SK-N-SH (cell line): ENCODE measurements around the gene PDE4B. TPM values are rescaled to one million over a fixed set of nuclear protein-coding genes. Genes with fewer than 3 reads are reported as not detected.
A peak's percentile ranks its signal among the peaks of the same experiment; 100 is the strongest.

Experiments
- CTCF ChIA-PET: fragments of 300-600, 350-600 bp; formaldehyde crosslinking; extraction: SDS; loops from one replicate; lab custom pipeline; 2021; lab: Yijun Ruan, JAX
- POLR2A ChIA-PET: fragments of 350-600 bp; sonication (Branson Sonifier 250); formaldehyde crosslinking; extraction: SDS; loops from one replicate; lab custom pipeline; 2020; ENCODE audit warnings: antibody characterized with exemption, inconsistent platforms; lab: Yijun Ruan, JAX
- DNase-seq: peaks from one replicate; pipeline ENCODE4 v3.0.0; 2012
- H2AFZ ChIP-seq: fragments of 200-600 bp; sonication (generic); 2 replicates; pipeline ENCODE4 v1.8.1; 2016; ENCODE audit warnings: antibody characterized with exemption, mild to moderate bottlenecking, low read depth
- H3F3A ChIP-seq: fragments of 200-600 bp; sonication (generic); replicated peaks from 2 replicates; pipeline ENCODE3; 2016; ENCODE audit warnings: antibody characterized with exemption, mild to moderate bottlenecking; ENCODE audit not compliant: insufficient read depth
- H3K27ac ChIP-seq, 2 experiments: fragments of 200-500 bp in 1 of 2; fragments of 200-600 bp in 1 of 2; sonication (Bioruptor generic) in 1 of 2; sonication (generic), shearing (Covaris generic) in 1 of 2; 2 replicates each; pipeline versions ENCODE4 v1.5.1 to v1.6.1; 2014 to 2016; ENCODE audit warnings: low read depth in 2 of 2, inconsistent platforms in 1 of 2, low read length in 1 of 2, mild to moderate bottlenecking in 1 of 2, mixed read lengths in 1 of 2
- H3K27me3 ChIP-seq: fragments of 200-600 bp; sonication (generic), shearing (Covaris generic); 2 replicates; pipeline ENCODE4 v1.6.1; 2016; ENCODE audit warnings: mixed run types; ENCODE audit not compliant: insufficient read depth
- H3K36me3 ChIP-seq, 2 experiments: fragments of 200-500 bp in 1 of 2; fragments of 200-600 bp in 1 of 2; sonication (Bioruptor generic) in 1 of 2; sonication (generic) in 1 of 2; replicated peaks in 1 of 2; 2 replicates each; pipeline versions ENCODE3 to v1.5.1; 2014 to 2016; ENCODE audit warnings: low read length in 1 of 2, mild to moderate bottlenecking in 1 of 2; ENCODE audit not compliant: insufficient read depth in 2 of 2, control insufficient read depth in 1 of 2
- H3K4me1 ChIP-seq, 2 experiments: fragments of 200-500 bp in 1 of 2; fragments of 200-600 bp in 1 of 2; sonication (Bioruptor generic) in 1 of 2; sonication (generic), shearing (Covaris generic) in 1 of 2; 2 replicates each; pipeline versions ENCODE4 v1.5.1 to v1.6.1; 2014 to 2016; ENCODE audit warnings: low read depth in 1 of 2, low read length in 1 of 2, mixed run types in 1 of 2; ENCODE audit not compliant: insufficient read depth in 2 of 2, control insufficient read depth in 1 of 2
- H3K4me2 ChIP-seq: fragments of 200-600 bp; sonication (generic), shearing (Covaris generic); 2 replicates; pipeline ENCODE4 v1.6.1; 2017; ENCODE audit warnings: mixed run types
- H3K4me3 ChIP-seq, 2 experiments: fragments of 200-500 bp in 1 of 2; fragments of 200-600 bp in 1 of 2; sonication (Bioruptor generic) in 1 of 2; sonication (generic), shearing (Covaris generic) in 1 of 2; 2 replicates each; pipeline versions ENCODE4 v1.5.1 to v1.8.1; 2014 to 2016; ENCODE audit warnings: low read depth in 2 of 2, inconsistent platforms in 1 of 2, low read length in 1 of 2, mild to moderate bottlenecking in 1 of 2, mixed read lengths in 1 of 2, moderate library complexity in 1 of 2
- H3K79me2 ChIP-seq: fragments of 200-600 bp; sonication (generic); 2 replicates; pipeline ENCODE4 v1.8.1; 2017; ENCODE audit warnings: mild to moderate bottlenecking; ENCODE audit not compliant: insufficient read depth
- H3K9ac ChIP-seq: fragments of 200-600 bp; sonication (generic); 2 replicates; pipeline ENCODE4 v1.6.1; 2017; ENCODE audit warnings: mixed run types
- H3K9me2 ChIP-seq: fragments of 200-600 bp; sonication (generic); 2 replicates; pipeline ENCODE4 v1.6.1; 2017; ENCODE audit warnings: mixed run types
- H3K9me3 ChIP-seq: fragments of 200-600 bp; sonication (generic); 2 replicates; pipeline ENCODE4 v1.6.1; 2017; ENCODE audit warnings: mixed run types, mild to moderate bottlenecking, moderate library complexity
- H4K20me1 ChIP-seq: fragments of 200-600 bp; sonication (generic); 2 replicates; pipeline ENCODE4 v1.6.1; 2017; ENCODE audit warnings: mild to moderate bottlenecking, mixed run types; ENCODE audit not compliant: insufficient read depth
- CHD2 ChIP-seq: fragments of 150-350 bp; IDR thresholded peaks from 2 replicates; pipeline ENCODE4 v1.6.1; 2018; ENCODE audit warnings: low read length; ENCODE audit not compliant: partially characterized antibody
- FOSL2 ChIP-seq: IDR thresholded peaks from 2 replicates; pipeline ENCODE4 v1.4.0; 2012; ENCODE audit warnings: low read depth, mild to moderate bottlenecking, moderate library complexity, borderline replicate concordance
- FOXJ3 ChIP-seq: sonication (generic); formaldehyde crosslinking; IDR thresholded peaks from 2 replicates; pipeline ENCODE4 v1.5.1; 2020; ENCODE audit warnings: mild to moderate bottlenecking, missing genetic modification reagents
- GABPA ChIP-seq: IDR thresholded peaks from 2 replicates; pipeline ENCODE4 v1.4.0; 2012; ENCODE audit warnings: low read depth, mild to moderate bottlenecking
- GATA2 ChIP-seq: sonication (generic); formaldehyde crosslinking; IDR thresholded peaks from 2 replicates; pipeline ENCODE4 v1.5.0; 2020; ENCODE audit warnings: mild to moderate bottlenecking, missing genetic modification reagents
- JUND ChIP-seq: IDR thresholded peaks from 2 replicates; pipeline ENCODE4 v1.4.0; 2012
- MXI1 ChIP-seq: IDR thresholded peaks from 2 replicates; pipeline ENCODE4 v1.6.1; 2012; ENCODE audit warnings: mild to moderate bottlenecking, low read depth, low read length, improper control_type of control experiment
- NFIC ChIP-seq: IDR thresholded peaks from 2 replicates; pipeline ENCODE4 v1.4.0; 2012; ENCODE audit warnings: borderline replicate concordance
- RFX5 ChIP-seq: IDR thresholded peaks from 2 replicates; pipeline ENCODE4 v1.6.1; 2012; ENCODE audit warnings: mild to moderate bottlenecking, improper control_type of control experiment, low read length
- RXRA ChIP-seq: IDR thresholded peaks from 2 replicates; pipeline ENCODE4 v1.4.0; 2012; ENCODE audit warnings: low read depth, mild to moderate bottlenecking, borderline replicate concordance
- SIN3A ChIP-seq: IDR thresholded peaks from 2 replicates; pipeline ENCODE4 v1.6.1; 2012; ENCODE audit warnings: low read depth, mild to moderate bottlenecking, low read length, moderate library complexity, borderline replicate concordance
- SMC3 ChIP-seq: IDR thresholded peaks from 2 replicates; pipeline ENCODE4 v1.6.1; 2012; ENCODE audit warnings: low read depth, low read length, improper control_type of control experiment
- WGBS: methylation state at CpG from one replicate; pipeline ENCODE4 v1.1.6; 2017; ENCODE audit warnings: low lambda C conversion rate; 5-methylcytosine and 5-hydroxymethylcytosine counted together
- polyA plus RNA-seq, 3 experiments: library from polyadenylated mRNA; depleted of rRNA; stranded (reverse); fragments of >200 nt; gene quantifications; 2 replicates each; pipeline ENCODE4 v1.2.3, GENCODE V29; 2012
- TF ChIP-seq, protein P1 (sequence below): fragments of 150-350 bp; IDR thresholded peaks from 2 replicates; pipeline ENCODE4 v1.6.1; 2017; ENCODE audit warnings: antibody characterized with exemption, low read length, low read depth, borderline replicate concordance
- TF ChIP-seq, protein P2 (sequence below): IDR thresholded peaks from 2 replicates; pipeline ENCODE4 v1.6.1; 2012; ENCODE audit warnings: mild to moderate bottlenecking, low read depth, low read length, moderate library complexity
- TF ChIP-seq, protein P3 (sequence below): IDR thresholded peaks from 2 replicates; pipeline ENCODE4 v1.4.0; 2012; ENCODE audit warnings: low read depth, borderline replicate concordance

The PDE4B gene
- polyA plus RNA-seq, 1 of the 3 experiments (the other 2 are of a cell fraction), result 1.9 TPM

DNA sequence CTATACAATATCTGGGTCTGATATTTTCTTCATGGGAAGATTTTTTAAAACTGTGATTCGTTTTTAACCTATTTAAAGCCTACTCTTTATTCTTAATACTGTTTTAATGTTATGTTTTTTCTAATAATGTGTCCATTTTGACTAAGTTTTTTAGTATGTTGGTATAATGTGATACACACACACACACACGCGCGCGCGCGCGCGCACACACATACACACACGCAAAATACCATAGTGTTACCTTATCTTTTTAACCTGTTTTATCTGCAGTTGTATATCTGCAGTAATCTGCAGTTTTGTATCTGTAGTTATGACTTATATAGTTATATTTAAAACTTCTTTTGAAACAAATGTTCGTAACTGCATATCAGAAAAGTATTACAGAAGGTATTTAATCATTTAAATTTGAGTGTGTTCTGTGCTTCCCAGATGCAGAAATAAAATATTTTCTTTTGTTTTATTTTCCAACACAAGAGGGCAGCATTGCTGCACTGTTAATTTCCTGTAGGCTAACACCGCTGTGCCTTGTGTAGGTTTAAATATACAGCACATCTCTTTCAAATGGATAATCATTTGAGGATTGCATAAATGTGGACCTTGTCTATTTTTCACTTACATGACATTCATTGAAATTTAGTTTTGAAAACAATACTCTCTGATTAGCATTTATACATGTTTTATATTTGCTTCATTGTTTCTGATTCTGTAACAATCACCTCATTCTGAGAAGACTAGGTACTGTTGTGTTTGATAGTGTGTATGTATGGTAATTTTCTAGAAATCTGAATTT is 166.1 kb downstream of the PDE4B start (continued):
- peak; percentile 91 for TF ChIP-seq SMC3

DNA sequence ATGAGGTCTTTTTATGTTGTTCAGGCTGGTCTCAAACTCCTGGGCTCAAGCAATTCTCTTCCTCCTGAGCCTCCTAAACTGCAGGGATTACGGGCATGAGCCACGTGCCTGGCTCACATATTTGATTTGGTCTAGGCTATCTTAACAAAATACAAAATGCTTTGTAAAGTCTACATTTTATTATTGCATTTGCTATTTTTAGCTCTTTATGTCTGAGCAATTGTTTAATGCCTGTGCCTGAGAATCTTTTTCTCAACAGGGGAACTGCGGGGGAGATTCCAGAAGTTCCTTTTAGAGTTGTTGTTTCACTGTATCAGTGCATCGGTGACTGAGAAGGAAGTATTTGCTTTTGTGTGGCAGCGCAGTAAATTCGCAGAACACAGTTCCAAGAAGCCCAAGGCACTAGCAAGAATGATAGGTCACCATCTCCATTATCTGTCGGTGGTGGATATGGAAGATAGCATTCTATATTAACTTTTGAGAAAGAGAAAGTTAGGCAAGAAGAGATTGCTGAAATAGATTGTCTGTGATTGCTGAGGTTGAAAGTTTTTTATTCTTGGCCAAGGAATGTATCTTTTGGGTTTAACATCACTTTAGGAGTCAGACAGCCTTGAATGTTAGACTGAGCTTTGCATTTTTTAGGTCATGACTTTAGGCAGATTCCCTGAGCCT is 167.3 kb downstream of the PDE4B start:
- Histone ChIP-seq H3K27ac (peak overlapping the region; percentile 10 to 16; a peak in 2 of 4 replicates), H3K4me1 (peaks cover 0 to 8% of the 10 kb centered on the region in 2 experiments; a peak in 2 of 4 replicates), H3F3A (peaks cover 5% of the 10 kb centered on the region), H3K9me3 (no peaks in the 10 kb centered on the region), H3K79me2 (no peaks in the 10 kb centered on the region), H3K9ac (no peak overlapping the region), H2AFZ (no peak overlapping the region), H3K36me3 (no peaks in the 10 kb centered on the region), H3K27me3 (no peaks in the 10 kb centered on the region), H3K4me2 (no peak overlapping the region), H3K4me3 (no peak overlapping the region), H4K20me1 (no peaks in the 10 kb centered on the region), H3K9me2 (no peaks in the 10 kb centered on the region)
- TF ChIP-seq, protein P1, sequence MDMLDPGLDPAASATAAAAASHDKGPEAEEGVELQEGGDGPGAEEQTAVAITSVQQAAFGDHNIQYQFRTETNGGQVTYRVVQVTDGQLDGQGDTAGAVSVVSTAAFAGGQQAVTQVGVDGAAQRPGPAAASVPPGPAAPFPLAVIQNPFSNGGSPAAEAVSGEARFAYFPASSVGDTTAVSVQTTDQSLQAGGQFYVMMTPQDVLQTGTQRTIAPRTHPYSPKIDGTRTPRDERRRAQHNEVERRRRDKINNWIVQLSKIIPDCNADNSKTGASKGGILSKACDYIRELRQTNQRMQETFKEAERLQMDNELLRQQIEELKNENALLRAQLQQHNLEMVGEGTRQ, result no peak
- TF ChIP-seq FOXJ3 (CRISPR knock-in tag) (no peak), RFX5 (no peak), RXRA (no peak), SMC3 (no peak), FOSL2 (no peak), SIN3A (no peak), MXI1 (no peak)
- ChIA-PET CTCF (interaction anchor here (0.8 to 12.6 kb wide), 14 partner anchors 9 to 766 kb away, joined by 3 to 318 read pairs (median 5); no protein-coding TSS in a partner anchor), POLR2A (no interaction called here)
- 84% methylated on average over 7 of the region's 7 CpGs for WGBS
- no peak for DNase-seq

DNA sequence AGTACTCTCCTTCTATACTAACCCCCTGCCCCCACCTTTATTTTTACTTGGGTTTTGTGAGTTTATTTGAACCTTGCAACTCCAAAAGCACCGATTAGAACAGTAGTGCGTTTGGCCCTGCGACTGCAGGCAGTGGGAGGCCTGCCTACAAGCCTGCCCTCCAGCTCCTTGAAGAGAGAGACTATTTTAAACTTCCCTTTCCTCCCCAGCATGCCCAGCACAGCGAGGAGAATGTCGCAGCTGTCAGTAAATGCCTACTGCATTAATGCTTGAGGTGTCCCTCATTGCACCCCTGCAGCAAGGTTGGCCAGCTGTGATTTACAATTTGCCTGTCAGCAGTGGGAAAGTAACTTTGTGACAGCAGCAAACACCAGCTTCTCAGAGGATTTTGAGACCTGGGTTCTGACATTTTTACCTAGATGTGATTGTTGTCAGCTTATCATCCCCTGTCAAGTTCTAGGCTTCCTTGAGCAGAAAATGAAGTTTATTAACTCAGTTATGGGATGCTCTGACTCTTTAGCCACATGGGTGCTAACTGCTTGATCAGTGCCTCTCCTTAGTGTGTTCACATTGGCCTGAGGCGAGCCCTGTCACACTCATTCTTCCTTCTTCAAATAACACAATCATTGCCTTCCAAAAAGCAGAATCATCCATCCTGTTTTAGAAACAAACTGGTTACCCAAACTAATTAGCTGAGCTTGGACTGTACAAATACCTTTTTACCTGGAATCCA is 170.6 kb downstream of the PDE4B start:
- CTCF ChIA-PET, result interaction anchor here (1.0 to 12.6 kb wide), 5 partner anchors 11 to 482 kb away, joined by 3 to 318 read pairs (median 9); no protein-coding TSS in a partner anchor
- no peak for TF ChIP-seq GATA2 (CRISPR knock-in tag)
- no peak for TF ChIP-seq GABPA
- TF ChIP-seq, protein P2, sequence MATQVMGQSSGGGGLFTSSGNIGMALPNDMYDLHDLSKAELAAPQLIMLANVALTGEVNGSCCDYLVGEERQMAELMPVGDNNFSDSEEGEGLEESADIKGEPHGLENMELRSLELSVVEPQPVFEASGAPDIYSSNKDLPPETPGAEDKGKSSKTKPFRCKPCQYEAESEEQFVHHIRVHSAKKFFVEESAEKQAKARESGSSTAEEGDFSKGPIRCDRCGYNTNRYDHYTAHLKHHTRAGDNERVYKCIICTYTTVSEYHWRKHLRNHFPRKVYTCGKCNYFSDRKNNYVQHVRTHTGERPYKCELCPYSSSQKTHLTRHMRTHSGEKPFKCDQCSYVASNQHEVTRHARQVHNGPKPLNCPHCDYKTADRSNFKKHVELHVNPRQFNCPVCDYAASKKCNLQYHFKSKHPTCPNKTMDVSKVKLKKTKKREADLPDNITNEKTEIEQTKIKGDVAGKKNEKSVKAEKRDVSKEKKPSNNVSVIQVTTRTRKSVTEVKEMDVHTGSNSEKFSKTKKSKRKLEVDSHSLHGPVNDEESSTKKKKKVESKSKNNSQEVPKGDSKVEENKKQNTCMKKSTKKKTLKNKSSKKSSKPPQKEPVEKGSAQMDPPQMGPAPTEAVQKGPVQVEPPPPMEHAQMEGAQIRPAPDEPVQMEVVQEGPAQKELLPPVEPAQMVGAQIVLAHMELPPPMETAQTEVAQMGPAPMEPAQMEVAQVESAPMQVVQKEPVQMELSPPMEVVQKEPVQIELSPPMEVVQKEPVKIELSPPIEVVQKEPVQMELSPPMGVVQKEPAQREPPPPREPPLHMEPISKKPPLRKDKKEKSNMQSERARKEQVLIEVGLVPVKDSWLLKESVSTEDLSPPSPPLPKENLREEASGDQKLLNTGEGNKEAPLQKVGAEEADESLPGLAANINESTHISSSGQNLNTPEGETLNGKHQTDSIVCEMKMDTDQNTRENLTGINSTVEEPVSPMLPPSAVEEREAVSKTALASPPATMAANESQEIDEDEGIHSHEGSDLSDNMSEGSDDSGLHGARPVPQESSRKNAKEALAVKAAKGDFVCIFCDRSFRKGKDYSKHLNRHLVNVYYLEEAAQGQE, result no peak
- TF ChIP-seq NFIC, result no peak
- no peak for TF ChIP-seq CHD2
- TF ChIP-seq JUND, result no peak
- TF ChIP-seq, protein P3, sequence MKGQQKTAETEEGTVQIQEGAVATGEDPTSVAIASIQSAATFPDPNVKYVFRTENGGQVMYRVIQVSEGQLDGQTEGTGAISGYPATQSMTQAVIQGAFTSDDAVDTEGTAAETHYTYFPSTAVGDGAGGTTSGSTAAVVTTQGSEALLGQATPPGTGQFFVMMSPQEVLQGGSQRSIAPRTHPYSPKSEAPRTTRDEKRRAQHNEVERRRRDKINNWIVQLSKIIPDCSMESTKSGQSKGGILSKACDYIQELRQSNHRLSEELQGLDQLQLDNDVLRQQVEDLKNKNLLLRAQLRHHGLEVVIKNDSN, result no peak

More for the DNA sequence above, 170.6 kb downstream of the PDE4B start:
- H3K9me2 ChIP-seq, result no peaks in the 10 kb centered on the region
- POLR2A ChIA-PET, result no interaction called here
- peaks cover 0 to 8% of the 10 kb centered on the region in 2 experiments; a peak in 2 of 4 replicates for H3K4me1 ChIP-seq
- H4K20me1 ChIP-seq, result no peaks in the 10 kb centered on the region
- no peak overlapping the region for H3K9ac ChIP-seq
- no peak overlapping the region; a peak in 1 of 4 replicates for H3K27ac ChIP-seq
- no peaks in the 10 kb centered on the region for H3K79me2 ChIP-seq
- no peak overlapping the region for H3K4me3 ChIP-seq
- DNase-seq, result no peak
- no peaks in the 10 kb centered on the region for H3K9me3 ChIP-seq
- no peaks in the 10 kb centered on the region for H3K36me3 ChIP-seq
- no peaks in the 10 kb centered on the region for H3K27me3 ChIP-seq
- H3F3A ChIP-seq, result peaks cover 2% of the 10 kb centered on the region
- H2AFZ ChIP-seq, result no peak overlapping the region
- H3K4me2 ChIP-seq, result no peak overlapping the region
- WGBS, result 84% methylated on average over 6 of the region's 6 CpGs
